ENCODE data around the gene SAP30BP. TPM values are rescaled to one million over a fixed set of nuclear protein-coding genes. Genes with fewer than 3 reads are reported as not detected.

Gene SAP30BP
- total and polyA plus RNA-seq, 2 donors from 2014 or later = 62.9 to 95.1 TPM

GRCh38 chr17:75681289-75681688 is 14.2 kb downstream of the SAP30BP start:
- no peak for TF ChIP-seq CTCF (IDR thresholded peaks at IDR 0.05; ENCODE audit: borderline replicate concordance, extremely low read depth, insufficient read depth)
- DNase-seq = no peak
- intact Hi-C loops (cut with DNase I) = loop anchor here (10.0 kb wide), 1 partner anchor 54 kb away; no protein-coding TSS in a partner anchor
- H3K4me1 ChIP-seq (ENCODE audit: control insufficient read depth in 2 of 3, insufficient read depth in 2 of 3, low read depth in 1 of 3, low read length in 3 of 3) = peaks cover 0 to 4% (median 3%) of the 10 kb centered on the region in 3 donors
- no peak overlapping the region for H3K27ac ChIP-seq (ENCODE audit: low read depth in 2 of 2, low read length in 2 of 2)
- no peak overlapping the region for H3K4me3 ChIP-seq (ENCODE audit: low read length in 3 of 3)
- H3K9ac ChIP-seq (ENCODE audit: low read length in 3 of 3) = no peak overlapping the region
- no peaks in the 10 kb centered on the region for H3K27me3 ChIP-seq (ENCODE audit: control insufficient read depth, insufficient read depth, low read length)
- no peak for FAIRE-seq
- H3K9me3 ChIP-seq (ENCODE audit: control insufficient read depth in 2 of 3, insufficient read depth in 1 of 3, low read length in 3 of 3) = no peaks in the 10 kb centered on the region
- peaks cover 0 to 11% (median 9%) of the 10 kb centered on the region in 3 donors for H3K36me3 ChIP-seq (ENCODE audit: control insufficient read depth in 2 of 3, insufficient read depth in 3 of 3, low read length in 3 of 3)

- Histone ChIP-seq H3K4me1 (ENCODE audit: control insufficient read depth in 2 of 3, insufficient read depth in 2 of 3, low read depth in 1 of 3, low read length in 3 of 3) (peaks cover 0 to 7% (median 3%) of the 10 kb centered on the region in 3 donors), H3K36me3 (ENCODE audit: control insufficient read depth in 2 of 3, insufficient read depth in 3 of 3, low read length in 3 of 3) (peaks cover 0 to 6% (median under 1%) of the 10 kb centered on the region in 3 donors), H3K4me3 (ENCODE audit: low read length in 3 of 3) (no peak overlapping the region), H3K9me3 (ENCODE audit: control insufficient read depth in 2 of 3, insufficient read depth in 1 of 3, low read length in 3 of 3) (no peaks in the 10 kb centered on the region), H3K9ac (ENCODE audit: low read length in 3 of 3) (no peak overlapping the region), H3K27ac (ENCODE audit: low read depth in 2 of 2, low read length in 2 of 2) (no peak overlapping the region), H3K27me3 (ENCODE audit: control insufficient read depth, insufficient read depth, low read length) (no peaks in the 10 kb centered on the region)
- intact Hi-C loops (cut with DNase I) = loop anchor here (10.0 kb wide), 1 partner anchor 51 kb away; no protein-coding TSS in a partner anchor
- FAIRE-seq (no peak), DNase-seq (no peak)
- TF ChIP-seq CTCF (IDR thresholded peaks at IDR 0.05; ENCODE audit: borderline replicate concordance, extremely low read depth, insufficient read depth) = no peak
Measured at GRCh38 chr17:75683583-75683982, 16.4 kb downstream of the SAP30BP start.

- no peaks in the 10 kb centered on the region for H3K27me3 ChIP-seq (ENCODE audit: control insufficient read depth, insufficient read depth, low read length)
- FAIRE-seq (no peak), DNase-seq (no peak)
- H3K4me1 ChIP-seq (ENCODE audit: control insufficient read depth in 2 of 3, insufficient read depth in 2 of 3, low read depth in 1 of 3, low read length in 3 of 3) = peaks cover 0 to 10% (median 3%) of the 10 kb centered on the region in 3 donors
- H3K9me3 ChIP-seq (ENCODE audit: control insufficient read depth in 2 of 3, insufficient read depth in 1 of 3, low read length in 3 of 3) = no peaks in the 10 kb centered on the region
- no peak overlapping the region for H3K9ac ChIP-seq (ENCODE audit: low read length in 3 of 3)
- H3K4me3 ChIP-seq (ENCODE audit: low read length in 3 of 3) = no peak overlapping the region
- intact Hi-C loops (cut with DNase I) = loop anchor here (10.0 kb wide), 1 partner anchor 51 kb away; no protein-coding TSS in a partner anchor
- no peak for TF ChIP-seq CTCF (IDR thresholded peaks at IDR 0.05; ENCODE audit: borderline replicate concordance, extremely low read depth, insufficient read depth)
- H3K27ac ChIP-seq (ENCODE audit: low read depth in 2 of 2, low read length in 2 of 2) = no peak overlapping the region
- peaks cover 0 to 6% (median 0%) of the 10 kb centered on the region in 3 donors for H3K36me3 ChIP-seq (ENCODE audit: control insufficient read depth in 2 of 3, insufficient read depth in 3 of 3, low read length in 3 of 3)
Measured at GRCh38 chr17:75684249-75684648, 17.1 kb downstream of the SAP30BP start.

- DNase-seq = peak in 1 of 5 donors; percentile 53
- Histone ChIP-seq H3K27ac (ENCODE audit: low read depth in 2 of 2, low read length in 2 of 2) (no peak overlapping the region), H3K4me3 (ENCODE audit: low read length in 3 of 3) (no peak overlapping the region), H3K36me3 (ENCODE audit: control insufficient read depth in 2 of 3, insufficient read depth in 3 of 3, low read length in 3 of 3) (peaks cover 0 to 6% (median 0%) of the 10 kb centered on the region in 3 donors), H3K9me3 (ENCODE audit: control insufficient read depth in 2 of 3, insufficient read depth in 1 of 3, low read length in 3 of 3) (no peaks in the 10 kb centered on the region), H3K4me1 (ENCODE audit: control insufficient read depth in 2 of 3, insufficient read depth in 2 of 3, low read depth in 1 of 3, low read length in 3 of 3) (peaks cover 0 to 10% (median 3%) of the 10 kb centered on the region in 3 donors), H3K27me3 (ENCODE audit: control insufficient read depth, insufficient read depth, low read length) (no peaks in the 10 kb centered on the region), H3K9ac (ENCODE audit: low read length in 3 of 3) (no peak overlapping the region)
- no peak for TF ChIP-seq CTCF (IDR thresholded peaks at IDR 0.05; ENCODE audit: borderline replicate concordance, extremely low read depth, insufficient read depth)
- intact Hi-C loops (cut with DNase I) = loop anchor here (10.0 kb wide), 1 partner anchor 50 kb away; no protein-coding TSS in a partner anchor
- no peak for FAIRE-seq
Measured at GRCh38 chr17:75684924-75685323, 17.8 kb downstream of the SAP30BP start.

All from kidney (tissue), 14 donors.